T-helper 2 cell treated with Interferon-gamma antibody and Interleukin-4, amounts not matched to agents 100 ng/mL and 5 ng/mL, for 36 hours (primary cell): ENCODE measurements around the gene CSK. TPM values are rescaled to one million over a fixed set of nuclear protein-coding genes. Genes with fewer than 3 reads are reported as not detected.

ENCODE experiments used
- intact Hi-C: fragments of 100-400 bp; cut with micrococcal nuclease; formaldehyde crosslinking; loops from one replicate; pipeline ENCODE4 v1.15.1; 2023
- total RNA-seq: library from RNA; stranded (reverse); gene quantifications from 2 replicates; pipeline ENCODE4 v1.2.3, GENCODE V29; 2022

Gene CSK
- total RNA-seq, 1 donor from 2014 or later: 408 TPM

DNA sequence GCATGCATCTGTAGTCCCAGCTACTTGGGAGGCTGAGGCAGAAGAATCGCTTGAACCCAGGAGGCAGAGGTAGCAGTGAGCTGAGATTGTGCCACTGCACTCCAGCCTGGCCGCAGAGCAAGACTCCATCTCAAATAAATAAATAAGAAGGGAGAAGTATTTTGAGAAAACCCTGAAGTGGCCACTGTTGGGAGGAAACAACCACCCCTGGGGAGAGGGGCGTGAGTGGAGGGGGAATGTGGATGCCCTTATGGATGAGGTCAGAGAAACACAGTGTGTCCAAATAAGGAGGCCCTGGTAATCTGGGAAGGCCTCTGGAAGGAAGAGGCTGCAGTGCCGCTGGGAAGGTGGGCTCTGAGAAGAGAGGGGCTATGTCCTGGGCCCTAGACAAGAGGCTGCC is 40.4 kb downstream of the CSK start:
- intact Hi-C loops: no loop called here

DNA sequence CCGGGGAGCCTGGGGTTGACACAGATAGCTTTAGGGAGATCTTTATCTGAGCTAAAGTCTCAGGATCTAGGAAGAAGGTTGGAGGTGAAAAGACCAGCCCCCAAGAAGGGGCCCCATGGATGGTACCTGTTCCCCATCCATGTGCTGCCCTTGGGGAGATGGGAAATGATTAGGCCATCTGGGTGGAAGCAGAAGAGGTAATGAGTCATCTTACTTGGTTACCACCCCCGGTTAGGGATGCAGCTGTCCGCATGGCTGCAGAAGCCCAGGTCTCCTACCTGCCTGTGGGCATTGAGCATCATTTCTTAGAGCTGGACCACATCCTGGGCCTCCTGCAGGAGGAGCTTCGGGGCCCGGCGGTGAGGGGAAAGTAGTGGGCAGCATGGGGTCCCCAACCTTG is 41.4 kb downstream of the CSK start:
- intact Hi-C loops: no loop called here

DNA sequence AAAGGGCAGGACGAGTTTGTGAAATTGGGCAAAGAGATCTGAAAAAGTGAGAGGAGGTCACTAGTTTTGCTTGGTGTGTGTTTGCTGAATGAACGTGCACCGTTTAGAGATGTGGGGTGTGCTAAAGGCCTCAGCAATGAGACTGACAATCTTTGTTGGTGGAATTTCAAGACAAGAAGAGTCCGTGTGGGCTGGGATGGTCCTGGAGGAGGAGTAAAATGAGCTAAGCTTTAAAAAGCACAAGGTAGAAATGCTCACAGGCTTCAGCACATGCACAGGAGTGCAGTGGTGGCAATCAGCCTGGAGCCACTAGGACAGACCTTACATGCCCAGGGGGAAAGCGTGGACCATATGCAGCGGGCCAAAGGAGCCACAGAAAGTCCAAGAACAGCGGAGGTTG is 43.1 kb downstream of the CSK start:
- intact Hi-C loops: no loop called here

DNA sequence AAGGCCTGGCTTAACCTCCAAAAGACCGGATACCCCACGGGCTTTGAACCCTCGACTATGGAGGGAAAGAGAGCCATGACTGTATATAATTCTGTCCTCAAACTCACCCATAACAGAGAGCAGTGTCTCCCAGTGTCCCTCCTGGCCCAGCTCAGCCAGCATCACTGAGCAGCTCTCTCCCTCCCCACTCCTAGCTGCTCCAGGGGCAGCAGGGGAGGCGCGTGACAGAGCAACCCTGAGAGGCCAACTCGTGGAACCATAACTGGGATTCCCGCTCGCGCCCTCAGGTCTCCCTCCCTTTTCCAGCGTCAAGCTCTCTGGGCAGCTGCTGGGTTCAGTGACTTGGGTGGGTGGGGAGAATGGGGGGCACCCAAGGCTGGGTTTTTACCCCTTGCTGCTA is 44.0 kb downstream of the CSK start:
- intact Hi-C loops: no loop called here

DNA sequence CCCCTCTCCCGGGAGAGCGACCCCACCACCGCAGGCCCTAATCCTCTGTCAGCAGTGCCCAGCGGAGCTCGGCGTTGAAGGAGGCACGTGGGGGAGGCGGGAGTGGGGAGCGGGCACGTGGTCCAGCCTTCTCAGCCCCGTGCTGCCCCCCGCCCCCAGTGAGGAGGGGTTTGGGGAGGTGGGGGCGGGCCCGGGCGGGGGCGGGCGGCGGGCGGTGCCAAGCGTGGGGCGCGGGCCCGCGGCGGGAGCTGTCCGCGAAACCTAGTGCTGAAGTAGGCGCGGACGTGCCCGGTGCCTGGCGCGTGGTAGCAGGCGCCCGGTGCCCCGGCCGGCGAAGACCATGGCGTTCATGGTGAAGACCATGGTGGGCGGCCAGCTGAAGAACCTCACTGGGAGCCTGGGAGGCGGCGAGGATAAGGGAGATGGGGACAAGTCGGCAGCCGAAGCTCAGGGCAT is 44.5 kb downstream of the CSK start, which contains the start of gene CPLX3:
TSS of gene CPLX3 (plus strand) at position 264 of the 456 bp plus-strand sequence. CDS start at position 341, 77 bp downstream.
- intact Hi-C loops: no loop called here

DNA sequence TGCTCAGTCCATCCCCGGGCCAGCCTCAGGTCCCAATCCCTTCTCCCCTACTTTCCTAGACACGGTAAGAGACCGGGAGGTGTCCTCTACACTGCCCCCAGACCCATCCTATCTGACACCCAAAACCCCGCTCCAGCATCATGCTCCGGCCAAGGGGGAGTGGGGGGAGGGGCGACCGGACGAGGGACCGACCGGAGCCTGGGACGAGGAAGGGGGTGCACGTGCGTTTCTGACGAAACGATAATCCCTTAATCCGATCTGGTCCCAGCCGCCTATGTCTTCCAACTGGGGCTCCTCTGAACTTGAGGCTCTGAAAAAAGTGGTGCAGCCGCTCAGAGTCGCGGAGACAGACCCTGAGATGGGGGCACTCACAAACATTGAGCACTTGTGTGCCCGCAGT is 45.0 kb downstream of the CSK start:
- intact Hi-C loops: no loop called here

DNA sequence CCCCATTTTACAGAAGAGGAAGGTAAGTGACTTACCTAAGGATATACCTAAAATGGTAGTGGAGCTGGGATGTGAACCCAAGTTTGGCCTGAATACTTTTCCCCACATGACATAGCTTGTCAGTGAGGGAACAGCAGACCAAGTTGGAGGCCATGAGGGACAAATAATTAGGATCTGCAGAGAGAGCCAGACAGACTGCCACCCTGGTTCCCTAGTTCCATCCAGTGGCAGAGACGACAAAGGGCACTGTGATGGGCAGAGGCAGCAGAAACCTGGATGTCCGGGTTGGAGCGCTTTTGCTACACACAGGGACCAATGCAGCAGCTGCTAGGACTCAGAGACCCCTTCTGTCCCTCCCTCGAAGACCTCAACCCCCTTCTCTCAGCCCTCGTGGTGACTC is 45.7 kb downstream of the CSK start:
- intact Hi-C loops: no loop called here

DNA sequence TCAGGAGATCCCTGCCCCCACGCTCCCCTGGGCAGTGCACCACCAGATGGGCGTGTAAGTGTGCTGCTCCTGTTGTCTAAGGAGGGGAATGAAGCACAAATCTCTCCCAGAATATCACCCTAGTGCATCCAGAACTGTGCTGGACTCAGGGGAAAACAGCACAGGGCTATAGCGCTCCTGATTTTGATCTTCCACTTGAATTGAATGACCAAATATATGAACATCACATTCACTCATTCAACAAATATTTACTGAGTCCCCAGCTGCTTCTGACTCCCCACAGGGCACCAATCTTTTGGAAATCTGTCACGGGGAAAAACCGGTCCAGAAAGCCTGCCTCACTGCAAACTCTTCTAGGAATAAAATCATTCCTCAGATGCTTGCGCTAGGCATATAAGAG is 47.0 kb downstream of the CSK start:
- intact Hi-C loops: no loop called here

DNA sequence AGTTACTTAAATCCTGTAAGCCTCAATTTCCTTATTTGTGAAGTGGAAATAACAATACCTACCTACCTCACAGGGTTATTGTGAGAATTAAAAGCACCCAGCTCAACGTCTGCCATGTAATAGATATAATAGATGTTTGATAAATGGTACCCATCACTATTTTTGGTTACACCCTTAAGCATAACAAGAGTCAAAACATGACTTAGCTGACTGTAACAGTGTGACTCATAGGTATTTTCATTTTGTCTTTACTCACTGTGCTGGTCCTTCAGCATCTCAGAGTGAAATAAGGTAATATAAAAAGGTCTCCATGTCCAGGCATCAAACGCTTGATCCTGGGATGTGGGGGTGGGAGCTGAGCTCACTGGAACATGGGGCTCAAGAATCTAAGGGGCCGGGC is 47.6 kb downstream of the CSK start:
- intact Hi-C loops: no loop called here

DNA sequence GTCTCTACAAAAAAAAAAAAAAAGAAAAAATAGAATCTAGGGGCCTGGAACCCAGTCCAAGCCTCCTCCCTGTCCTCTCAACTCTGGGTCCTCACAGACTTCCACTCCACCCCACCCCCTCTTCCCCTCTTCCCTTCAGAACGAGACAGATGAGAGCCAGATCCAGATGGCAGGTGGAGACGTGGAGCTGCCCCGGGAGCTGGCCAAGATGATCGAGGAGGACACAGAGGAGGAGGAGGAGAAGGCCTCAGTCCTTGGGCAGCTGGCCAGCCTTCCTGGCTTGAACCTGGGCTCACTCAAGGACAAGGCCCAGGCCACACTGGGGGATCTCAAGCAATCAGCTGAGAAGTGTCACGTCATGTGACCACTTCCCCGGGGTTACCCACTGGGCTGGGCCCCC is 48.1 kb downstream of the CSK start:
- intact Hi-C loops: no loop called here

DNA sequence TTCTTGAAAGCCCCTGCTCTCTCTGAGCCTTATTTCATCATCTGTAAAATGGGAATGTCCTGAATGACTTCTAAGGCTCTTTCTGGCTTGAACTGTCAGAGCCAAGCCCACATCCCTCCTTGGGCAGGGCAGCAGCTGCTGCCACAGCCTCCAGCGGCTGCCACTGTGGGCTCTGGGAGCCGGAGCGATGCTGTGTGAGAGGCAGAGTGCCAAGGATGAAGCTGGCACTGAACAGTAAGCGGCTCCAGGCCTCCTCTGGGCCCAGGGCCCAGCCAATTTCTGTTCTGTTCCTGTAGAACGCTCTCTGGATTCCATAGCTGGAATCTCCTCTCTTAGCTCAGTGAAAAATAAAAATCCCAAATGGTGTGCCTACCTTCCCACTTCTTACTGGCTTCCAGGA is 49.0 kb downstream of the CSK start:
- intact Hi-C loops: no loop called here

DNA sequence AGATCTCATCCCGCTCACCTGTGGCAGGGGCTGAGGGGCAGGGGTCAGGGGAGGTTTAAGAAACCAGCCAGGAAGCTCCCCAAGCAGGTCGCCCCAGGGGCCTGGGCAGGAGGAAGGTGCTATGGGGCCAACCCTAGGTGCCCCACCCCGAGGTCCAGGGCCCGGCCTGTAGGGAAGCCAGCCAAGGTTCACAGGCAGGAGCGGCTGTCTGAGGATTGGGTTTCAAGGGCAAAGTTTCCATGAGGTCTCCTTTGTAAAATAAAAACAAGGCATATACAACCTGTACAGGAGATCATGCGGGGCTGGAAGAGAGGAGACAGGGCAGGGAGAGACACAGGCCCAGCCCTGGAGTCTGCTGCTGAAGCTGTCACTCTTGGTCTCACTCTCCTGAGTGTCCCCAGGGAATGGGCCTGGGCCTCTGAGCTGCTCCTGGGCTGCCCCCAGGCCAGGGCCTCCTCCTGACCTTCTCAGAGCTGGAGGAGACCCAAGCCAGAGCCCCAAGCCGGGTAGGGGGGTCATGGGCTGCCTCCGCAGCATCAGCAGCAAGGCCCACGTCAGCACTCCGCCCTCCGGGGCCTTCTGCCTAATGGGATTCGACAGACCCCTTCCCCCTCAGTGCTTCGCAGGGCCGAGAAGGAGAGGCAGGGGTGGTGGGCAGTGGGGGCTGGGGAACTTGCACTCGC is 50.1 kb downstream of the CSK start:
- intact Hi-C loops: no loop called here

DNA sequence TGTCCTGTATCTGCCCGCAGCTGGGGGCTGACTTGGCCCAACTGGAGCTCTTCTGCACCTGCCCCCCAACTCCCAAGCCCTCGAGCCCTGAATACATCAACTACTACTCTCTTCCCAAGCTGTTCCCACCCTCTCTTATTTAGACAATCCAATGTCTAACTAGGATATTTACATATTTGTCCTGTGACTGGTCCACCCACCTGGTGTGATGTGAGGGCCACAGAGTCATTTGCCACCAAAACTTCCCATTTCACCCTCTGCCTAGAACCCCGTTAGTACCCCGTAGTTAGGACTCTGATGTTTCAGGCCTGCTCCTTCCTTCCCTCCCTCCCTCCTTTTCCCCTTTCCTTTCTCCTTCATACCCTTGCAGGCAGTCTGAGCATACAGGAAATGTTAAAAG is 50.9 kb downstream of the CSK start:
- intact Hi-C loops: no loop called here

DNA sequence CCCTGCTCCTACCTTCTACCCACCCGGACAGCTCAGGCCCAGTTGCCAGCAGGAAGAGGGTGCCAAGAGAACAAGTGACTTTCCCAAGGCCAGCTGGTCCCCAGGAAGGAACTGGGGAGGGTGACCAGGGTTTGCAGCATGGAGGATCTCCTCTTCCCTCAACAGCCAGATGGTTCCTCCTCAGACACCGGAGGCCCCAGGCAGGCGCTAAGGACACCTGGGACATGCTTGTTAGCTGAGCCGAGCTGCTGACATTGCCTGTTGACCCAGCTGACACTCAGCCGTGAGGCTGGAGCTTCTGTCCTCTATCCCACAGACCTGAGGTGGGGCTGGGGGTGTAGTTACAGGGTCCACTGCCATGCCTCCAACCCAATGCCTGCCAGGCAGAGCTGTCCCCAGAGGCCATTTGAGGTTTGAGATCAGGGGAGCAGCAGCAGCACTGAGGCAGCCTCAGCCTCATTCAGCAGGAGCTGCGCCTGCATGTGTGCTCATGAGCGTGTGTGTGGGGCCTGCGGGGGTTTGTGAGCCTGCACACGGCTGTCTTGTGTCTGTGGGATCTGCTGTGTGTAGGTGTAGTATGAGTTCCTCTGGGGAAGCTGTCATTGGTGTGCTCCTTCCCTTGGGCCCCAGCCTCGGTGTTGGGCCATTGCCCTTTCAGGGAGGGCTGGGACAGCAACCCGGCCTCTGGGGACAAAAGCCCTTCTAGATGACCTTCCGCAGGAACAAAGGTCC is 51.7 kb downstream of the CSK start:
- intact Hi-C loops: no loop called here

DNA sequence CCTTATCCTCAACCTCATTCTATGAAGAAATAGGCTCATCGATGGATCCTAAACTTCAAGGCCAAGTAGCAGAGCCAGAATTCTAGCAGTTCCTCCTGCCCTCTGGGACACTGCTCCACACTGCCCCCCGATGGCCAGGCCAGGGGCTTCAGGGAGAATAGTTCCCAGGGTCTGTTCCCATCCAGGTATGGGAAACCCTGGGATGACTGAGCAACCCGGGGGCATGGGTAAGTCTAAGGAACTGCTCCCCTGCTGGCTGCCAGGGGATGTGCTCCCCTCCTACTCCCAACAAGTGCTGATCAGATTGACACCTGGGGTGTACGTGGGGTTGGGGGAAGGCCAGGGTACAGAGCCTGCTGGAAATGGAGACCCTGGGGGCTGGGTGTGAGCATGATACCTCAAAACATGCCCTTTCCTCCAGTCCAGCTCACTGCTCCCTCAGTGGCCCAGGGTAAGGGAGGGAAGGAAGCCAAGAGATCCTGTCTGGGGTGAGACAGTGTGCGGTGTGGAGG is 53.5 kb downstream of the CSK start:
- intact Hi-C loops: no loop called here

DNA sequence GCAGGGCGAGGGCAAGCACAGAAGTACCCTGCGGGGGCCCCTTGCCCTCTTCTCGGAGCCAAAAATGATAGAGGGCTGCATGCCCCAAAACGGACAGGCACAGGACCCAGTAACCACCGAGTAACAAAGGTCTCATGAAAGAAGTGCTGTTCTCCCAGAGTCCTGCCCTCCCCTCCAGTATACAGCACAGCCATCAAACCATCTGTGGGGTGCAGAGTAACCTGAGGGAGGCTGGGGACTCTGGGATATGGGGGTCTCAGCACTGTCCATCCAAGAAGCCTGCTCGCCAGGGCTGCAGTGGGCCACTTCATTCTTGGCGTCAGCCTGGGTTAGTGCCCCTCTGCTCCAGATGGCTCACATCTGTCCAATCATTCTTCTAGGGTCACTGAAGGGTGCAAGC is 55.0 kb downstream of the CSK start:
- intact Hi-C loops: no loop called here

DNA sequence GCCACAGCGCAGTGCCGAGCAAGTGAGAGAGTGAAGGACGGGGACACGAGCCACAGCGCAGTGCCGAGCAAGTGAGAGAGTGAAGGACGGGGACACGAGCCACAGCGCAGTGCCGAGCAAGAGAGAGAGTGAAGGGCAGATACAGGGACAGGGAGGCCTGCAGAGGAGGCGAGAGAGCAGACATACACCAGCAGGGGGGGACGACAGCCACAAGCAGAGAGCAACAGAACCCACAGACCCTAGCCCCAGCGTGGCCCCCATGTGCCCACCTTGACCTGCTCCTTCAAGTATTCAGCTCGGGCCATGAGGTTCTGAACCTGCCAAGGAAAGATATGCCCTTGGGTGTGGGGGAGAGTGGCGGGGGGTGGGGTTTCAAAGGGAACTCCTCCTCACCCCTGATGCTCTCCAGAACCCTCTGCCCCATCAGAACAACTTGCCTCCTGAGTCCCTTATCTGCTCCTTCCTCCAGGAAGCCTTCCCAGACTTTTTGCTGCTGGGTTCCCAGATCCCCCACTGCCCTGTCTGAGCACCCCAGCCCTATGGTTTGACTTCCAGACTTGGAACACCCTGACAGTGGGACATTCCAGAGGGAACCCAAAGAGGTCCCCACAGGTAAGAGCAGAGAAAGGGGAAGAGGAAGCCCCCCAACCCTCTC is 55.7 kb downstream of the CSK start:
- intact Hi-C loops: no loop called here

DNA sequence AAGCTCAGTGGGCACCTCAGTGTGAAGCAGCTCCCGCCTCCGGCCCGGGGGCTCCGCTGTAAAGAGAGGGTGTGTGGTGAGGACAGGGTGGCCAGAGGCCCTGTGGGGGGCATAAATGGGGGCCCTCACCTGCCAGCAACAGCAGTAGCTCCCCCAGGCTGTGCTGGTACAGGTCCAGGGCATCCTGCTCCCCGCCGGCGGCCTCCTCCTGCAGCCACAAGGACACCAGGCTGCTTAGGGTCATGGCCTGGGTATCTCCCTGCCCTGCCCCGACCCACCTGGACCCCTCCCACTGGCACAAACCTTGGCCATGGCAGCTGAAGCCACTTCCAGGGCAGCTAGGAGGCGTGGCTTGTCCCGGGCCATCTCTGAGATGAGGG is 56.2 kb downstream of the CSK start:
- intact Hi-C loops: no loop called here

DNA sequence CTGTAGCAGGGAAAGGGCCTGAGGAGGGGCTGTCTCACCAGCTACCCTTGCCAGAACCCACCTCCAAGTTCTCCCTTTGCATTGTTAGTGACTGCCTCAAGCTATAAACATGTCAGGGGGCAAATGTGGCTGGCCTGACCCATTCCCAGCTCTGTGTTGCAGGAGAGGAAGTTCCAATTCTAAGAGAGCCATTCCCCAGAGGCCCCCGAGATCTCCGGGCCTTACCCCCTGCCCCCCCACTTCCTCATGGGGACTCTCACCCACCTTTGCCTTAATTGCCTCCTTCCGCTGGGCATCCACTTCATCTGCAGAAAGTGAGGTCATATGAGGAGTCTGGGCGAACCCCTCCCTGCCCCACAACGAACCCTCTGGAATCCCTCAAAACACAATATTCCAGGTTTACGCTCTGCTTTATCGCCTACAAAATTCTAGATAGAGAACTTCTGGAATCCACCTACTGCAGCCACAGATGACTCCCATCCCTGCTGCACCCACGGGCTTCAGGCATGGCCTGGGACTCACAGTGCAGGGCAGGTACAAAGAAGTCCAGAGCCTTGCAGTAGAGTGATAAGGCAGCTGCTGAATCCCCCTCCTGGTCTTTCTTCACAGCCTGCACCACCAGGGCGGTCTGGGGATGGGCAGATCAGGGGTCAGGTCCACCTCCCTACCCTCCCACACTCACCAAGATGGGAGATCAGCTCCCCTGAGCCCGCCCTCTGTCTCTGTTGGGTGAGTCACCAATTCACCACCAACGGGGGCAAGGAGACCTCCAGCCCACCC is 57.1 kb downstream of the CSK start:
- intact Hi-C loops: no loop called here

DNA sequence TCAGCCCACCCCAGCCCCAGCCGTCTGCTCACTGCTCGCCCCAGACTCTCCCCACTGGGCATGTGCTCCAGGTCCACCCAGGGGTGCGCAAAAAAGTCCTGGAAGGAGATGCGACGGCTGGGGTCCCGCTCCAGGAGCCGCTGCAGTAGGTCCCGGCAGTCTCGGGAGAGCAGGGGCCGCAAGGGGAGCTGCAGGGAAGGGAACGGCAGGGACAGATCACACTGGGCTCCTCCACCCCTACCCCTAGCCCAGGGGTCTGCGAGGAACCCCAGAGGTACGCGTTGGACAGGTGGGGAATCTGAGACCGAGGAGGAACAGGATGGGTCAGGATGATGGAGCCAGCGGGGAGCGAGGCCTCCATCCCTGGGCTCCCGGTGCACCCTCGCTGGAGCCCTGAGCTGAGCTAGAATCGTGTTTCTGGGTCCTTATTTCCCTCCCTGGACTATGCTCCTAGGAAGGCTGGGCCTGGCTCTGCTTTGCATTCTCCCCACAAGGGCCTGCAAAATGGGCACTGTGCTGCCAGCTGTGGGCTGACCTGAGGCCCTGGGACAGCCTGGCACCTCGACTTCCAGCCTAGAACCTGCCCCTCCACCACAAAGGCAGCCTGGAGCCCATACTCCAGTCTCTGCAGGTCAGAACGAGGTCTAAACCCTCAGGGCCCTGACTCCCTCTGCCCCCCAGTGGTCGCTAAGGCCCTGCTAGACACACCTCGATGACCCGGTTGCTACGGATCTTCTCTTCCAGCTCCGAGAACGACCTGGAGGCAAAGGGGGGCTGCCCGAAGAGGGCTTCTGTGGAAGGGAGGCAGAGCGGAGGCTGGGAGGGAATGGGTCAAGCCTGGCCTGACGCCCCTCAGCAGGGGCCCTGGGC is 57.9 kb downstream of the CSK start:
- intact Hi-C loops: no loop called here
